NCI-H446 treated with DMSO at 0.1 percent for 48 hours (cell line): ENCODE results near the gene PCK2.

Source experiments
- DNase-seq: peaks from one replicate; lab custom pipeline; 2025; lab: John Stamatoyannopoulos, UW

The PCK2 gene

GRCh38 chr14:24136684-24137528 is 42.8 kb downstream of the PCK2 start:
- no peak for DNase-seq

DNA sequence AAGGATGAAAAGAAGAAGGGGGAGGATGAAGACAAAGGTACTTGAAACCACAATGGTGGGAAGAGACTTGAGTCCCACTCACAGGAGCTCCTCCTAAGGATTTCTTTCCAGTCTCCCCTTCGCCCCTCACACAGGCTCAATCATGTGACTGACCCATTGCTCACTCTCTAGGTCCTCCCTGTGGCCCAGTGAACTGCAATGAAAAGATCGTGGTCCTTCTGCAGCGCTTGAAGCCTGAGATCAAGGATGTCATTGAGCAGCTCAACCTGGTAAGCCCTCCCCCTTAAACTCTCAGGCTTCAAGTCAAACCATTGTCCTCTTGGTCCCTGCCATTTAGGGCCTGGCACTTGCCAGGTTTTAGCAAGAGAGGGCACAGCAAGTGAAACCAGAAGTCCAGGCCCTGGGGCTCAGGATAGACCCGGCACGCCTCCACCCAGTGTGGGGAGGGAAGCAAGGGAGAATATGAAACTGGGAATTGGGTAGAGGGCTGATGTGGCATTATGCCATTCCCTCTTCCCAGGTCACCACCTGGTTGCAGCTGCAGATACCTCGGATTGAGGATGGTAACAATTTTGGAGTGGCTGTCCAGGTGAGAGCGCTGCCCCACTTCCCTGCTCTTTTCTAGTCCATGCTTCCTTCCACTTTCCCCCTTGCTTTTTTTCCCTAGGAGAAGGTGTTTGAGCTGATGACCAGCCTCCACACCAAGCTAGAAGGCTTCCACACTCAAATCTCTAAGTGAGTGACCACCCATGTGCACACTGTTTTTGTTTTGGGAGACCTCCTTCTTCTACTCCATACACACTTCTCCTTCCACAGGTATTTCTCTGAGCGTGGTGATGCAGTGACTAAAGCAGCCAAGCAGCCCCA is 43.7 kb downstream of the PCK2 start:
- DNase-seq, result no peak

DNA sequence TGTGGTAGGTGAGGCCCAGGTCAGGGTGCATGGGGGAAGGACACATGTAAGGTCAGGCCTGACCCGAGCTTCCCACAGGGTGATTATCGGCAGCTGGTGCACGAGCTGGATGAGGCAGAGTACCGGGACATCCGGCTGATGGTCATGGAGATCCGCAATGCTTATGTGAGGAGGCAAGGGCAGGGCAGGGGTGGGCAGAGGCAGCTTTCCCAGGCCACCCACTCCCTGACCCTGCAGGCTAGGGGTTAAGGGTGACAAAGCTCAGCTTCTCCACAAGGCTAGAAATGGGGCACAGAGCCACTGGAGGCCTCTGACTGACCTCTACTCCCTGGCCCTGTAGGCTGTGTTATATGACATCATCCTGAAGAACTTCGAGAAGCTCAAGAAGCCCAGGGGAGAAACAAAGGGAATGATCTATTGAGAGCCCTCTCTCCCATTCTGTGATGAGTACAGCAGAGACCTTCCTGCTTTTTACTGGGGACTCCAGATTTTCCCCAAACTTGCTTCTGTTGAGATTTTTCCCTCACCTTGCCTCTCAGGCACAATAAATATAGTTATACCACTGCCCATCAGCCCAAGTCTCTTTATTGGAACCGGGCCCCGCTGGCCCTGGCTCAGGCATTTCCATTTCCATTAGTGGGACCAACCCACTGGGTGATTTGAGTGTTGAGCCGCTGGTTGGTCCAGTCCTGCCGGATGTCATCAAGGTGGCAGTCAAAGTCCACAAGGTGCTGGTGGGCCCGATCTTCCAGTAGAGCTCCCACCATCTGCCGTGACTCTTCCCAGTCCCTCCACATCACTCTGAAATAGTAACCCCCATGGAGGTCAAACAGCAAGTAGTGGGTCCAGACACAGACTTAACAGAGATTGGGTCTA is 44.5 kb downstream of the PCK2 start:
- no peak for DNase-seq

- no peak for DNase-seq
Observed at GRCh38 chr14:24139272-24139934, 45.3 kb downstream of the PCK2 start.

DNA sequence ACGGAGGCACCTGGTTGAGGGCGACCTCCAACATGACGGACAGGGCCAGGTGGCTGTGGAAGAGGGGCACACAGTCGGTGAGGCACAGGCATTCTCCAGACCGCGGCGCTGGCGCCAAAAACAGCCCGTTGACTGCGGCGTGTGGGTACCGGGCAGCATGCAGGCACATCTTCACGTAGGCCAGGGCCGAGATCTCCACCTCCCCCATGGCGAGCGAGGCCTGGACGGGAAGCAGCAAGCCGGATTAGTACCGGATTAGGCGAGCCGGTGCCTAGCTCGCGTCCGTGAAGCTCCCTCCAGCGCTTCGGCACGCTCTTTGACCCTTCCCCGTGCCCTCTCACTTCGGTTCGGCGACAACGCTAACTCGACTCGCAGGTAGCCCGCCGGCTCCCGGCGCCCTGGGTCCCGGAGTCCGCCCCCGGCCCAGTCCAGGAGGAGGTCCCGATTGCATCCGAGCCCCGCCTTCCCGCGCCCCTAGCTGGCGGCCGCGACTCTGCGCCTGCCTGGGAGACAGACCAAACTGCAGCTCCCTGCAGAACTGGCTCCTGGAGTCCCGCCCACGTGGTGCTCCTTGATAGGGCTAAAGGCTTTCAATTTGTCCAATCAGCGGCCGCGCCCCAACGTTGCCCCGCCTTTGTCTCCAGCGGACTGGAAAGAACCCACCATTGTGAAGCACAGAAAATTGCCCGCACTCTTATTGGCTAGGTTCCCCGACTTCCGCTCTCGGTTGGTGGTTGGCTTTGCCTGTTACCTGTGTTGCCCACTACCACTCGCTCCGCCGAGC is 47.2 kb downstream of the PCK2 start, which contains the start of gene EMC9:
Gene EMC9 (minus strand): TSS at position 495 of the 784 bp plus-strand sequence. CDS start 287 bp downstream, at position 208.
- DNase-seq, result peak; percentile 99

- no peak for DNase-seq
Observed at GRCh38 chr14:24143511-24143910, 49.4 kb downstream of the PCK2 start.

GRCh38 chr14:24144451-24144850 is 50.3 kb downstream of the PCK2 start:
- DNase-seq, result no peak

DNA sequence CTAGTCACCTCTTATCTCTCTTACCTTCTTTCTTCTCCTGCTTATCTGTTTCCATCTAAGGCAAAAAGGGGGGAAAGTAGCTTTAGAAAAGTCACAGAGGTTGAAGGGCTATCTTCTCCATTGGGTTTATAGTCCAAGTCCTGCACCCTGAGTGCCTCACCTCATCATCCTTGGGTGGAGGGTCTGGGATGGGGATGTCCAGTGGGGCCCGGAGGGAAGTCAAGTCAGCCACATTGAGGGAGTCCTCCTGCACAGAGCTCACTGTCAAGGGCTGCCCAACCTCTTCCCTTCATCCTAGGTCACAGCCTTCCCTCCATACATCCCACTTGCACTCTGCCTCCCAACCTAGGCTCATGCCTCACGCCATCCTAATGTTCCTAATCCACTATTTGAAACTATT is 51.1 kb downstream of the PCK2 start:
- DNase-seq, result no peak

GRCh38 chr14:24145690-24146452 is 51.8 kb downstream of the PCK2 start:
- no peak for DNase-seq

- DNase-seq, result peak; percentile 98
Observed at GRCh38 chr14:24146453-24146977, 52.4 kb downstream of the PCK2 start, which contains the start of gene PSME2. TSS of gene PSME2 (minus strand) at chr14:24146610. CDS start at chr14:24146581, 29 bp downstream.

- DNase-seq, result peak; percentile 97
Observed at GRCh38 chr14:24146978-24147760, 53.1 kb downstream of the PCK2 start, which contains the start of gene RNF31. TSS of gene RNF31 (plus strand) at chr14:24147498. CDS start at chr14:24147699, 201 bp downstream.

DNA sequence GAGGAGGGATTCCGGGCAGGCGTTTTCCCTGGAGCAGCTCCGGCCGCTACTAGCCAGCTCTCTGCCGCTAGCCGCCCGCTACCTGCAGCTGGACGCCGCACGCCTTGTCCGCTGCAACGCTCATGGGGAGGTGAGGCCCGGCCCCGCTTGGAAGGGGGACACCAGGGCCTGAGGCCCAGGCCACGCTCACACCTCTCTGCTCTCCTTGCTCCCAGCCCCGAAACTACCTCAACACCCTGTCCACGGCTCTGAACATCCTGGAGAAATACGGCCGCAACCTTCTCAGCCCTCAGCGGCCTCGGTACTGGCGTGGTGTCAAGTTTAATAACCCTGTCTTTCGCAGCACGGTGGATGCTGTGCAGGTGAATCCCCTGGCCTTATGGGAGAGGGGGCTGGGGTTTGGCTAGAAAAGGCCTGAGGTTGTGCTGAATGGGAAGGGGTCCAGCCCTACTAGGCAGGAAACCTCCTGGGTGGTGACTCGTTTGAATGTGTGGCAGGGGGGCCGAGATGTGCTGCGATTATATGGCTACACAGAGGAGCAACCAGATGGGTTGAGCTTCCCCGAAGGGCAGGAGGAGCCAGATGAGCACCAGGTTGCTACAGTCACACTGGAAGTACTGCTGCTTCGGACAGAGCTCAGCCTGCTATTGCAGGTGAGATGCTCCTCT is 53.8 kb downstream of the PCK2 start:
- DNase-seq, result no peak

GRCh38 chr14:24149302-24149969 is 55.3 kb downstream of the PCK2 start:
- DNase-seq, result no peak

DNA sequence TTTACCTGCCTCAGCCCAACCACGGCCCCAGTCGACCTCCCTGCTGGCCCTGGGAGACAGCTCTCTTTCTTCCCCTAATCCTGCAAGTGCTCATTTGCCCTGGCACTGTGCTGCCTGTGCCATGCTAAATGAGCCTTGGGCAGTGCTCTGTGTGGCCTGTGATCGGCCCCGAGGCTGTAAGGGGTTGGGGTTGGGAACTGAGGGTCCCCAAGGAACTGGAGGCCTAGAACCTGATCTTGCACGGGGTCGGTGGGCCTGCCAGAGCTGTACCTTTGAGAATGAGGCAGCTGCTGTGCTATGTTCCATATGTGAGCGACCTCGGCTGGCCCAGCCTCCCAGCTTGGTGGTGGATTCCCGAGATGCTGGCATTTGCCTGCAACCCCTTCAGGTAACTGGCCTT is 56.0 kb downstream of the PCK2 start:
- no peak for DNase-seq

- no peak for DNase-seq
Observed at GRCh38 chr14:24150567-24150966, 56.5 kb downstream of the PCK2 start.

DNA sequence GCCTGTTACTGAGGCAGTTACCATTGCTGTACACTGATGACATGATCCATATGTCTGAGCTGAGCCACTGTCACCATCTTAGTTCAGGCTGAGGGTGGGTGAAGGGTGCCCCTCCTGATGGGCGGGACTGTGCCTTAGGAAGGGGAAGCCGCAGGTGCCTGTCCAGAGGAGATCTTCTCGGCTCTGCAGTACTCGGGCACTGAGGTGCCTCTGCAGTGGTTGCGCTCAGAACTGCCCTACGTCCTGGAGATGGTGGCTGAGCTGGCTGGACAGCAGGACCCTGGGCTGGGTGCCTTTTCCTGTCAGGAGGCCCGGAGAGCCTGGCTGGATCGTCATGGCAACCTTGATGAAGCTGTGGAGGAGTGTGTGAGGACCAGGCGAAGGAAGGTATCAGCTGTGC is 56.9 kb downstream of the PCK2 start:
- no peak for DNase-seq

DNA sequence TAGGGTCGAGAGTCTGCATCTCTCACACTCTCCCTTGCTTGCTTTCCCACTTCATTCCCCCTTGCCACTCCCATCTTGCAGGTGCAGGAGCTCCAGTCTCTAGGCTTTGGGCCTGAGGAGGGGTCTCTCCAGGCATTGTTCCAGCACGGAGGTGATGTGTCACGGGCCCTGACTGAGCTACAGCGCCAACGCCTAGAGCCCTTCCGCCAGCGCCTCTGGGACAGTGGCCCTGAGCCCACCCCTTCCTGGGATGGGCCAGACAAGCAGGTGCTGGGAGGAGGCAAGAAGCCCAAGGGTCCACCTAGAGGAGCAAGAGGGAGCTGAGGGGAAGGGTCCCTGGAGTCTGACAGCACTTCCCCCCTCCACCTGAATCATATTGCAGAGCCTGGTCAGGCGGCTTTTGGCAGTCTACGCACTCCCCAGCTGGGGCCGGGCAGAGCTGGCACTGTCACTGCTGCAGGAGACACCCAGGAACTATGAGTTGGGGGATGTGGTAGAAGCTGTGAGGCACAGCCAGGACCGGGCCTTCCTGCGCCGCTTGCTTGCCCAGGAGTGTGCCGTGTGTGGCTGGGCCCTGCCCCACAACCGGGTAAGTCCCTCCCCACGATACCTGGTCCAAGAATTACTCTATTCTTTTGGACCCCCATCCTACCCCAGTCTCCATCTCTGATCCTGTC is 57.4 kb downstream of the PCK2 start:
- DNase-seq, result no peak
